Measurements from ENCODE around the gene SRP9.
"Not testable (repeated sequence)": the region's sequence is repeated elsewhere in the genome, so short reads cannot be mapped to it uniquely, and the experiment has no call there.

- TF ChIP-seq, protein P1, sequence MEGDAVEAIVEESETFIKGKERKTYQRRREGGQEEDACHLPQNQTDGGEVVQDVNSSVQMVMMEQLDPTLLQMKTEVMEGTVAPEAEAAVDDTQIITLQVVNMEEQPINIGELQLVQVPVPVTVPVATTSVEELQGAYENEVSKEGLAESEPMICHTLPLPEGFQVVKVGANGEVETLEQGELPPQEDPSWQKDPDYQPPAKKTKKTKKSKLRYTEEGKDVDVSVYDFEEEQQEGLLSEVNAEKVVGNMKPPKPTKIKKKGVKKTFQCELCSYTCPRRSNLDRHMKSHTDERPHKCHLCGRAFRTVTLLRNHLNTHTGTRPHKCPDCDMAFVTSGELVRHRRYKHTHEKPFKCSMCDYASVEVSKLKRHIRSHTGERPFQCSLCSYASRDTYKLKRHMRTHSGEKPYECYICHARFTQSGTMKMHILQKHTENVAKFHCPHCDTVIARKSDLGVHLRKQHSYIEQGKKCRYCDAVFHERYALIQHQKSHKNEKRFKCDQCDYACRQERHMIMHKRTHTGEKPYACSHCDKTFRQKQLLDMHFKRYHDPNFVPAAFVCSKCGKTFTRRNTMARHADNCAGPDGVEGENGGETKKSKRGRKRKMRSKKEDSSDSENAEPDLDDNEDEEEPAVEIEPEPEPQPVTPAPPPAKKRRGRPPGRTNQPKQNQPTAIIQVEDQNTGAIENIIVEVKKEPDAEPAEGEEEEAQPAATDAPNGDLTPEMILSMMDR (conservative IDR thresholded peaks at IDR 0.05; ENCODE audit: low read depth in 2 of 2), result not testable (repeated sequence)
- TF ChIP-seq EZH2phosphoT487 (IDR thresholded peaks at IDR 0.05; ENCODE audit: unreplicated experiment); POLR2AphosphoS5 (IDR thresholded peaks at IDR 0.05; ENCODE audit: low read depth); JUNB (IDR thresholded peaks at IDR 0.05; ENCODE audit: unreplicated experiment); EZH2 (IDR thresholded peaks at IDR 0.05; ENCODE audit: low read depth, unreplicated experiment); CREB1 (CRISPR knock-in tag; IDR thresholded peaks at IDR 0.05; ENCODE audit: low read depth): not testable (repeated sequence)
- TF ChIP-seq, protein P2, sequence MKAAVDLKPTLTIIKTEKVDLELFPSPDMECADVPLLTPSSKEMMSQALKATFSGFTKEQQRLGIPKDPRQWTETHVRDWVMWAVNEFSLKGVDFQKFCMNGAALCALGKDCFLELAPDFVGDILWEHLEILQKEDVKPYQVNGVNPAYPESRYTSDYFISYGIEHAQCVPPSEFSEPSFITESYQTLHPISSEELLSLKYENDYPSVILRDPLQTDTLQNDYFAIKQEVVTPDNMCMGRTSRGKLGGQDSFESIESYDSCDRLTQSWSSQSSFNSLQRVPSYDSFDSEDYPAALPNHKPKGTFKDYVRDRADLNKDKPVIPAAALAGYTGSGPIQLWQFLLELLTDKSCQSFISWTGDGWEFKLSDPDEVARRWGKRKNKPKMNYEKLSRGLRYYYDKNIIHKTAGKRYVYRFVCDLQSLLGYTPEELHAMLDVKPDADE (IDR thresholded peaks at IDR 0.05), result not testable (repeated sequence)
- TF ChIP-seq, protein P3, sequence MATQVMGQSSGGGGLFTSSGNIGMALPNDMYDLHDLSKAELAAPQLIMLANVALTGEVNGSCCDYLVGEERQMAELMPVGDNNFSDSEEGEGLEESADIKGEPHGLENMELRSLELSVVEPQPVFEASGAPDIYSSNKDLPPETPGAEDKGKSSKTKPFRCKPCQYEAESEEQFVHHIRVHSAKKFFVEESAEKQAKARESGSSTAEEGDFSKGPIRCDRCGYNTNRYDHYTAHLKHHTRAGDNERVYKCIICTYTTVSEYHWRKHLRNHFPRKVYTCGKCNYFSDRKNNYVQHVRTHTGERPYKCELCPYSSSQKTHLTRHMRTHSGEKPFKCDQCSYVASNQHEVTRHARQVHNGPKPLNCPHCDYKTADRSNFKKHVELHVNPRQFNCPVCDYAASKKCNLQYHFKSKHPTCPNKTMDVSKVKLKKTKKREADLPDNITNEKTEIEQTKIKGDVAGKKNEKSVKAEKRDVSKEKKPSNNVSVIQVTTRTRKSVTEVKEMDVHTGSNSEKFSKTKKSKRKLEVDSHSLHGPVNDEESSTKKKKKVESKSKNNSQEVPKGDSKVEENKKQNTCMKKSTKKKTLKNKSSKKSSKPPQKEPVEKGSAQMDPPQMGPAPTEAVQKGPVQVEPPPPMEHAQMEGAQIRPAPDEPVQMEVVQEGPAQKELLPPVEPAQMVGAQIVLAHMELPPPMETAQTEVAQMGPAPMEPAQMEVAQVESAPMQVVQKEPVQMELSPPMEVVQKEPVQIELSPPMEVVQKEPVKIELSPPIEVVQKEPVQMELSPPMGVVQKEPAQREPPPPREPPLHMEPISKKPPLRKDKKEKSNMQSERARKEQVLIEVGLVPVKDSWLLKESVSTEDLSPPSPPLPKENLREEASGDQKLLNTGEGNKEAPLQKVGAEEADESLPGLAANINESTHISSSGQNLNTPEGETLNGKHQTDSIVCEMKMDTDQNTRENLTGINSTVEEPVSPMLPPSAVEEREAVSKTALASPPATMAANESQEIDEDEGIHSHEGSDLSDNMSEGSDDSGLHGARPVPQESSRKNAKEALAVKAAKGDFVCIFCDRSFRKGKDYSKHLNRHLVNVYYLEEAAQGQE (IDR thresholded peaks at IDR 0.05; ENCODE audit: unreplicated experiment), result not testable (repeated sequence)
Observed at GRCh38 chr1:225779165-225779564, 1.5 kb downstream of the SRP9 start.

All from GM23338 (cell line).